Fibroblast of lung (primary cell): Measurements from ENCODE around the gene RNASEH2A. TPM values are rescaled to one million over a fixed set of nuclear protein-coding genes. Genes with fewer than 3 reads are reported as not detected.
A peak's percentile ranks its signal among the peaks of the same experiment; 100 is the strongest.

Experiments used
- DNase-seq, 2 donors: peaks; one replicate each; pipeline versions ENCODE4 v3.0.0 to v3.0.0-alpha.2; 2010; ENCODE audit warnings: low read depth in 2 of 2
- H2AFZ ChIP-seq: 2 replicates; pipeline ENCODE4 v1.5.1; 2012; ENCODE audit warnings: low read length, control low read depth, inconsistent platforms
- H3K27ac ChIP-seq: 2 replicates; pipeline ENCODE4 v1.5.1; 2011; ENCODE audit warnings: low read length, control low read depth; ENCODE audit not compliant: insufficient read depth
- H3K27me3 ChIP-seq: 2 replicates; pipeline ENCODE4 v1.5.1; 2011; ENCODE audit warnings: mild to moderate bottlenecking, low read length; ENCODE audit not compliant: control insufficient read depth, insufficient read depth
- H3K36me3 ChIP-seq: 2 replicates; pipeline ENCODE4 v1.5.1; 2011; ENCODE audit warnings: low read length; ENCODE audit not compliant: control insufficient read depth, insufficient read depth
- H3K4me1 ChIP-seq: 2 replicates; pipeline ENCODE4 v1.5.1; 2011; ENCODE audit warnings: low read length; ENCODE audit not compliant: control insufficient read depth, insufficient read depth; ENCODE audit errors: extremely low read depth
- H3K4me2 ChIP-seq: 2 replicates; pipeline ENCODE4 v1.5.1; 2011; ENCODE audit warnings: low read length, control low read depth; ENCODE audit not compliant: insufficient read depth; ENCODE audit errors: extremely low read depth
- H3K4me3 ChIP-seq, 4 experiments: fragments of 200-600 bp in 1 of 4; sonication (generic) in 1 of 4; replicated peaks in 1 of 4; 2 replicates each; pipeline ENCODE4 v1.5.1; 2011 to 2016; ENCODE audit warnings: low read length in 4 of 4, low read depth in 3 of 4, mild to moderate bottlenecking in 3 of 4, control low read depth in 2 of 4, inconsistent platforms in 1 of 4, mixed read lengths in 1 of 4; ENCODE audit not compliant: insufficient read depth in 1 of 4; ENCODE audit errors: control extremely low read depth in 1 of 4
- H3K79me2 ChIP-seq: 2 replicates; pipeline ENCODE4 v1.5.1; 2012; ENCODE audit warnings: mild to moderate bottlenecking, low read length, inconsistent platforms; ENCODE audit not compliant: control insufficient read depth, insufficient read depth
- H3K9ac ChIP-seq: 2 replicates; pipeline ENCODE4 v1.5.1; 2011; ENCODE audit warnings: mild to moderate bottlenecking, low read length, control low read depth; ENCODE audit not compliant: insufficient read depth
- H3K9me3 ChIP-seq: 2 replicates; pipeline ENCODE4 v1.5.1; 2012; ENCODE audit warnings: low read depth, low read length; ENCODE audit not compliant: control insufficient read depth, insufficient read depth
- H4K20me1 ChIP-seq: 2 replicates; pipeline ENCODE4 v1.5.1; 2011; ENCODE audit warnings: low read length; ENCODE audit not compliant: control insufficient read depth, insufficient read depth; ENCODE audit errors: extremely low read depth
- EZH2 ChIP-seq: IDR thresholded peaks from 2 replicates; pipeline ENCODE4 v1.5.1; 2012; ENCODE audit warnings: low read length, control low read depth, mild to moderate bottlenecking; ENCODE audit errors: missing control alignments
- polyA plus RNA-seq, 2 donors: library from polyadenylated mRNA; depleted of rRNA in 1 of 2; stranded (reverse) in 1 of 2; unstranded in 1 of 2; fragments of >200 nt; gene quantifications; 2 replicates each; pipeline ENCODE4 v1.2.1, GENCODE V29; 2011 to 2012; ENCODE audit warnings: missing spikeins in 1 of 2
- total RNA-seq: library from RNA; depleted of rRNA; stranded (reverse); fragments of >200 nt; gene quantifications from 2 replicates; pipeline ENCODE4 v1.2.1, GENCODE V29; 2014
- TF ChIP-seq, protein P1 (sequence below), 2 donors: IDR thresholded peaks in 1 of 2; conservative IDR thresholded peaks in 1 of 2; 1 replicate in 1 of 2; 2 replicates in 1 of 2; pipeline ENCODE4 v1.5.1; 2011 to 2012; ENCODE audit warnings: low read length in 2 of 2, control low read depth in 1 of 2, inconsistent platforms in 1 of 2, low read depth in 1 of 2, mild to moderate bottlenecking in 1 of 2

Gene RNASEH2A
- total and polyA plus RNA-seq, 2 donors (not counting 1 experiment from before 2014, with no cell fraction given) = 8.9 to 14.3 TPM

DNA sequence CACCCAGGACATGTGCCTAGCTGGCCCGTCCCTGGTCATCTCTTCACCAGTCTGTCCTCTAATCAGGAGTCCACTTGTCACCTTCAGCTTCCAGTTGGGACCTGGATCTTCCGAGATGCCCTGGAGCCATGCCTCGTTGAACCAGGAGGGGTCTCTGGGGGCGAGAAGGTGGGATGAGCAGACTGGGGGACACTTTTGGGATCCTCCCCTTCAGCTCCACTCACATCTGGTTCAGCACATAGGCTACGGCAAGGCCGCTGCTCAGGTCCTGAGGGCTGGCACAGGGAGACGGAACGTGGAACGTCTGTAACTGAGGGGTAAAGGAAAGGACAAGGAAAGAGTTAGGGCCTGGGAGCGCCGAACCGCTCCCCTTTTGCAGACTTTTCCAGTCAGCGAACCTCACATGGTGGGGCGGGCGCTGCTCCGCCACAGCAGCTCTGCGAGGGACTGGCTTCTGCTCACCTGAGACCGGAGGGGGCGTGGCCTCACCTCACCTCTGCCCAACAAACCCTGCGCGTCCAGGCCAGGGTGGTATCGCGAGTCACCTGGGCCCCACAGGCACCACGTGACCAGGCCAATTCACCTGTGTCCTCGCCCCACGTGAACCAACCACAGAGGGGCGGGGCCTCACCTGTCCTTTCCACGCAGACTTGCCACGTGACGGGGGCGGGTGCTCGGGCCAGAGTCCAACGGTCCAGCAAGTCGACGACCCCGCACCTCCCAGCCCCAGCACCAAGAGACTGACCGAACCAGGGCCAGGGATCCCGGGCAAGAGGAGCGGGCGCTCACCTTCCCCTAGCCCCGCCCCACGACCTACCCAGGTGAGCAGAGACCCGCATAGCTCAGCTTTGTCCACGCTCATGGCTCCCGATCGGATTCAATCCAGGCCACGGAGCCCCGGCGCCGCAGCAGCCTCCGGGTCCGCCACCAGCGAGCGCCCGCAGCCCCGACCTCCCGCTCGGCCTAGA lies 31.5 kb upstream of the RNASEH2A start, which contains the start of gene HOOK2:
TSS of gene HOOK2 (minus strand) at position 965 of the 968 bp plus-strand sequence. CDS start at position 862, 103 bp downstream.
- DNase-seq = no peak
- TF ChIP-seq, protein P1, sequence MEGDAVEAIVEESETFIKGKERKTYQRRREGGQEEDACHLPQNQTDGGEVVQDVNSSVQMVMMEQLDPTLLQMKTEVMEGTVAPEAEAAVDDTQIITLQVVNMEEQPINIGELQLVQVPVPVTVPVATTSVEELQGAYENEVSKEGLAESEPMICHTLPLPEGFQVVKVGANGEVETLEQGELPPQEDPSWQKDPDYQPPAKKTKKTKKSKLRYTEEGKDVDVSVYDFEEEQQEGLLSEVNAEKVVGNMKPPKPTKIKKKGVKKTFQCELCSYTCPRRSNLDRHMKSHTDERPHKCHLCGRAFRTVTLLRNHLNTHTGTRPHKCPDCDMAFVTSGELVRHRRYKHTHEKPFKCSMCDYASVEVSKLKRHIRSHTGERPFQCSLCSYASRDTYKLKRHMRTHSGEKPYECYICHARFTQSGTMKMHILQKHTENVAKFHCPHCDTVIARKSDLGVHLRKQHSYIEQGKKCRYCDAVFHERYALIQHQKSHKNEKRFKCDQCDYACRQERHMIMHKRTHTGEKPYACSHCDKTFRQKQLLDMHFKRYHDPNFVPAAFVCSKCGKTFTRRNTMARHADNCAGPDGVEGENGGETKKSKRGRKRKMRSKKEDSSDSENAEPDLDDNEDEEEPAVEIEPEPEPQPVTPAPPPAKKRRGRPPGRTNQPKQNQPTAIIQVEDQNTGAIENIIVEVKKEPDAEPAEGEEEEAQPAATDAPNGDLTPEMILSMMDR (conservative IDR thresholded peaks at IDR 0.05 in 1 of 2, IDR thresholded peaks at IDR 0.05 in 1 of 2; ENCODE audit: low read depth in 1 of 2, low read length in 2 of 2) = no peak
- TF ChIP-seq EZH2 = no peak
- peak within 1 kb of the TSS; percentile 80 for H2AFZ ChIP-seq
- H3K9ac ChIP-seq = peak within 1 kb of the TSS; percentile 45
- peak within 1 kb of the TSS; percentile 87 for H3K4me2 ChIP-seq
- no peaks in the 10 kb centered on the region for H3K9me3 ChIP-seq
- no peaks in the 10 kb centered on the region for H3K79me2 ChIP-seq
- H4K20me1 ChIP-seq = no peaks in the 10 kb centered on the region
- peaks cover 26% of the 10 kb centered on the region for H3K4me1 ChIP-seq
- H3K27me3 ChIP-seq = no peaks in the 10 kb centered on the region
- H3K4me3 ChIP-seq = peak within 1 kb of the TSS; percentile 49 to 75 (median 64)
- no peaks in the 10 kb centered on the region for H3K36me3 ChIP-seq
- peak within 1 kb of the TSS; percentile 62 for H3K27ac ChIP-seq

DNA sequence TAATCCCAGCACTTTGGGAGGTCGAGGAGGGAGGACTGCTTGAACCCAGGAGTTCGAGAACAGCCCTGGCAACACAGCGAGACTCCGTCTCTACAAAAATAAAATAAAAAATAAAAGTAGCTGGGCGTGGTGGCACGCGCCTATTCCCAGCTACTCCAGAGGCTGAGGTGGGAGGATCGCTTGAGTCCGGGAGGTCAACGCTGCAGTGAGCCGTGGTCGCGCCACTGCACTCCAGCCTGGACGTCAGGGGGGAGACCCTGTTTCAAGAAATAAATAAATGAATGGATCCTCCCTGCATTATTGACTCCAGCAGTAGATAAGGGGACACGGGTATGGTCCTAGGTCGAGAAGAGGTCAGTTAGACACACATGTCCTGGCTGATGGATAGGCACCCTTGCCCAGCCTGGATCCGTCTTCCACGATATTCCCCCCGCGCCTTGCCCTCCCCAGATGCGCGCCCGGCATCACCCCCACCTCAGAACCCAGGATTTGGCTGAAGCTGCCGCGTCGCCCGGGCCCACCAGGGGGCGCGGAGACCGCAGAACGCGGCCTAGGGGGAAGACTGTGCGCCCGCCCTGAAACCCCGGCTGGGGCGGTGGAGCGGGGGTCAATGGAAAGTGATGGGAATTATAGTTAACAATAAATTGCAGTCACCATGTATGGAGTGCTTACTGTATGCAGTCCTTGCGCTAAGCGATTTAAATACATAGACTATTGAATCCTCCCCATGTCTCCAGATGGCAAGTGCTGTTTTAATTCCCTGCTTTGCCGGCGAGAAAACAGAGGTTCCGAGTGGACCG lies 29.0 kb upstream of the RNASEH2A start:
- H3K4me3 ChIP-seq = peak overlapping the region; percentile 52 to 70 (median 60)
- peak; percentile 64 to 81 for DNase-seq

More for the DNA sequence above, 29.0 kb upstream of the RNASEH2A start:
- Histone ChIP-seq H3K4me2 (peak overlapping the region; percentile 96), H3K9me3 (no peaks in the 10 kb centered on the region), H3K9ac (peak overlapping the region; percentile 87), H3K4me1 (peaks cover 38% of the 10 kb centered on the region), H3K27me3 (no peaks in the 10 kb centered on the region), H3K36me3 (no peaks in the 10 kb centered on the region), H2AFZ (peak overlapping the region; percentile 49), H3K79me2 (no peaks in the 10 kb centered on the region), H4K20me1 (no peaks in the 10 kb centered on the region), H3K27ac (peak overlapping the region; percentile 94)
- no peak for TF ChIP-seq EZH2
- TF ChIP-seq, protein P1 (conservative IDR thresholded peaks at IDR 0.05 in 1 of 2, IDR thresholded peaks at IDR 0.05 in 1 of 2; ENCODE audit: low read depth in 1 of 2, low read length in 2 of 2) = peak; percentile 77 to 89
